GM23248 (cell line): ENCODE measurements around the gene FAM117B. TPM values are rescaled to one million over a fixed set of nuclear protein-coding genes. Genes with fewer than 3 reads are reported as not detected.

ENCODE experiments used
- DNase-seq: peaks from one replicate; pipeline ENCODE4 v3.0.0-alpha.2; 2015
- H2AFZ ChIP-seq: fragments of 200-600 bp; sonication (generic); 2 replicates; pipeline ENCODE4 v1.6.1; 2016; ENCODE audit warnings: antibody characterized with exemption
- H3F3A ChIP-seq: fragments of 200-600 bp; sonication (generic); 2 replicates; pipeline ENCODE4 v1.6.1; 2016; ENCODE audit warnings: mild to moderate bottlenecking, antibody characterized with exemption, mixed run types; ENCODE audit not compliant: insufficient read depth
- H3K27ac ChIP-seq: fragments of 200-600 bp; sonication (generic); 2 replicates; pipeline ENCODE4 v1.5.1; 2016; ENCODE audit warnings: mild to moderate bottlenecking
- H3K27me3 ChIP-seq: fragments of 200-600 bp; sonication (generic); replicated peaks from 2 replicates; pipeline ENCODE4 v1.6.1; 2016; ENCODE audit warnings: mild to moderate bottlenecking; ENCODE audit not compliant: insufficient read depth
- H3K36me3 ChIP-seq: fragments of 200-600 bp; sonication (generic); 2 replicates; pipeline ENCODE4 v1.6.1; 2016; ENCODE audit warnings: low read depth, mild to moderate bottlenecking
- H3K4me1 ChIP-seq: fragments of 200-600 bp; sonication (generic); 2 replicates; pipeline ENCODE4 v1.6.1; 2016; ENCODE audit warnings: mild to moderate bottlenecking; ENCODE audit not compliant: insufficient read depth
- H3K4me2 ChIP-seq: fragments of 200-600 bp; sonication (generic); one replicate; pipeline ENCODE4 v1.6.1; 2016; ENCODE audit warnings: mild to moderate bottlenecking; ENCODE audit not compliant: unreplicated experiment
- H3K4me3 ChIP-seq: fragments of 200-600 bp; sonication (generic); 2 replicates; pipeline ENCODE4 v1.5.1; 2016; ENCODE audit warnings: mild to moderate bottlenecking
- H3K79me2 ChIP-seq: fragments of 200-600 bp; sonication (generic); 2 replicates; pipeline ENCODE4 v1.6.1; 2016; ENCODE audit warnings: mild to moderate bottlenecking; ENCODE audit not compliant: insufficient read depth
- H3K9ac ChIP-seq: fragments of 200-600 bp; sonication (generic); 2 replicates; pipeline ENCODE4 v1.6.1; 2016; ENCODE audit warnings: mild to moderate bottlenecking
- H3K9me2 ChIP-seq: fragments of 200-600 bp; sonication (generic); 2 replicates; pipeline ENCODE4 v1.6.1; 2016; ENCODE audit warnings: mixed run types, mild to moderate bottlenecking, moderate library complexity; ENCODE audit not compliant: insufficient read depth
- H3K9me3 ChIP-seq: fragments of 200-600 bp; sonication (generic); one replicate; pipeline ENCODE4 v1.6.1; 2017; ENCODE audit warnings: low read depth
- H4K20me1 ChIP-seq: fragments of 200-600 bp; sonication (generic); 2 replicates; pipeline ENCODE4 v1.6.0; 2016; ENCODE audit not compliant: insufficient read depth
- EZH2 ChIP-seq: fragments of 200-600 bp; sonication (generic); IDR thresholded peaks from 2 replicates; pipeline ENCODE4 v1.6.1; 2018; ENCODE audit warnings: antibody characterized with exemption, mild to moderate bottlenecking; ENCODE audit not compliant: insufficient read depth, poor library complexity, severe bottlenecking
- EZH2phosphoT487 ChIP-seq: fragments of 200-600 bp; sonication (generic); IDR thresholded peaks from 2 replicates; pipeline ENCODE4 v1.6.1; 2018; ENCODE audit warnings: antibody characterized with exemption, moderate library complexity, mild to moderate bottlenecking, low read depth; ENCODE audit not compliant: insufficient read depth
- WGBS, 2 experiments: methylation state at CpG; one replicate each; pipeline ENCODE4 v1.1.6; 2015 to 2017; ENCODE audit warnings: low lambda C conversion rate in 2 of 2, low coverage in 1 of 2; ENCODE audit errors: missing lambda C conversion rate in 2 of 2; 5-methylcytosine and 5-hydroxymethylcytosine counted together
- in situ Hi-C: fragments of 300-500 bp; cut with MboI; formaldehyde crosslinking; loops from 2 replicates; pipeline ENCODE4 v1.15.0; 2020
- polyA plus RNA-seq: library from polyadenylated mRNA; unstranded; fragments of >200 nt; fragmentation: Nextera tagmentation; extraction: Ambion mirVana; gene quantifications from 2 replicates; pipeline ENCODE4 v1.2.1, GENCODE V29; 2016
- total RNA-seq: library from RNA; depleted of rRNA; stranded (reverse); fragments of >200 nt; shearing (Covaris generic); gene quantifications from 2 replicates; pipeline ENCODE4 v1.2.3, GENCODE V29; 2014

FAM117B gene
- total and polyA plus RNA-seq, 2 experiments from 2014 or later, result 1.1 to 1.2 TPM

GRCh38 chr2:202599105-202599504 lies 35.7 kb upstream of the FAM117B start:
- H3K4me1 ChIP-seq, result no peaks in the 10 kb centered on the region
- TF ChIP-seq EZH2phosphoT487, result no peak
- TF ChIP-seq EZH2, result no peak
- WGBS, 2 experiments, result 86 to 89% methylated on average over 2 of the region's 2 CpGs

GRCh38 chr2:202599911-202600310 lies 34.9 kb upstream of the FAM117B start:
- Histone ChIP-seq H3K9me2 (no peaks in the 10 kb centered on the region), H3K27me3 (no peaks in the 10 kb centered on the region), H3K79me2 (no peaks in the 10 kb centered on the region), H3K27ac (no peak overlapping the region), H3K4me1 (no peaks in the 10 kb centered on the region), H3K9me3 (no peaks in the 10 kb centered on the region), H3K4me3 (no peak overlapping the region), H2AFZ (no peak overlapping the region), H3K9ac (no peak overlapping the region), H3F3A (no peaks in the 10 kb centered on the region), H3K4me2 (no peak overlapping the region), H4K20me1 (no peaks in the 10 kb centered on the region), H3K36me3 (no peaks in the 10 kb centered on the region)
- WGBS, 2 experiments, result 83 to 88% methylated on average over 4 of the region's 4 CpGs
- no peak for DNase-seq
- no peak for TF ChIP-seq EZH2phosphoT487
- no peak for TF ChIP-seq EZH2
- in situ Hi-C loops, result loop anchor here (25.0 kb wide), 1 partner anchor 262 kb away; the partner anchor contains the start of gene ICA1L

More at GRCh38 chr2:202599105-202599504, 35.7 kb upstream of the FAM117B start:
- no peaks in the 10 kb centered on the region for H3K36me3 ChIP-seq
- no peaks in the 10 kb centered on the region for H4K20me1 ChIP-seq
- no peaks in the 10 kb centered on the region for H3K79me2 ChIP-seq
- H3K9me2 ChIP-seq, result no peaks in the 10 kb centered on the region
- in situ Hi-C loops, result loop anchor here (25.0 kb wide), 1 partner anchor 263 kb away; the partner anchor contains the start of gene ICA1L
- H3K4me2 ChIP-seq, result no peak overlapping the region
- H3K9ac ChIP-seq, result no peak overlapping the region
- no peaks in the 10 kb centered on the region for H3K9me3 ChIP-seq
- no peaks in the 10 kb centered on the region for H3K27me3 ChIP-seq
- no peaks in the 10 kb centered on the region for H3F3A ChIP-seq
- H3K27ac ChIP-seq, result no peak overlapping the region
- H3K4me3 ChIP-seq, result no peak overlapping the region
- H2AFZ ChIP-seq, result no peak overlapping the region
- no peak for DNase-seq

GRCh38 chr2:202604699-202605098 lies 30.1 kb upstream of the FAM117B start:
- in situ Hi-C loops, result no loop called here
- Histone ChIP-seq H4K20me1 (no peaks in the 10 kb centered on the region), H3K9me3 (no peaks in the 10 kb centered on the region), H3K27ac (no peak overlapping the region), H3F3A (no peaks in the 10 kb centered on the region), H3K9me2 (no peaks in the 10 kb centered on the region), H2AFZ (no peak overlapping the region), H3K4me3 (no peak overlapping the region), H3K4me1 (no peaks in the 10 kb centered on the region), H3K4me2 (no peak overlapping the region), H3K36me3 (no peaks in the 10 kb centered on the region), H3K9ac (no peak overlapping the region), H3K79me2 (no peaks in the 10 kb centered on the region), H3K27me3 (no peaks in the 10 kb centered on the region)
- TF ChIP-seq EZH2, result no peak
- TF ChIP-seq EZH2phosphoT487, result no peak
- no peak for DNase-seq
- 71% methylated on average over 4 of the region's 4 CpGs for WGBS, 2 experiments

- Histone ChIP-seq H3K9ac (no peak overlapping the region), H3F3A (no peaks in the 10 kb centered on the region), H3K79me2 (no peaks in the 10 kb centered on the region), H4K20me1 (no peaks in the 10 kb centered on the region), H3K4me3 (no peak overlapping the region), H3K4me1 (no peaks in the 10 kb centered on the region), H3K36me3 (no peaks in the 10 kb centered on the region), H2AFZ (no peak overlapping the region), H3K9me2 (no peaks in the 10 kb centered on the region), H3K27me3 (no peaks in the 10 kb centered on the region), H3K4me2 (no peak overlapping the region), H3K9me3 (no peaks in the 10 kb centered on the region), H3K27ac (no peak overlapping the region)
- in situ Hi-C loops, result no loop called here
- DNase-seq, result no peak
- TF ChIP-seq EZH2phosphoT487 (no peak), EZH2 (no peak)
- 90 to 100% methylated on average over 1 of the region's 1 CpG for WGBS, 2 experiments
Observed at GRCh38 chr2:202605174-202605573, 29.6 kb upstream of the FAM117B start.
